Fibroblast of the aortic adventitia (primary cell): ENCODE data around the gene SERPINE1. TPM values are rescaled to one million over a fixed set of nuclear protein-coding genes. Genes with fewer than 3 reads are reported as not detected.
"Not testable (repeated sequence)": the region's sequence is repeated elsewhere in the genome, so short reads cannot be mapped to it uniquely, and the experiment has no call there.

Experiments
- DNase-seq: peaks from one replicate; pipeline ENCODE4 v3.0.0-alpha.2; 2010; ENCODE audit warnings: low read depth
- H3K4me3 ChIP-seq: 2 replicates; pipeline ENCODE4 v1.5.1; 2011; ENCODE audit warnings: low read depth, mild to moderate bottlenecking, control low read depth, low read length, moderate library complexity
- CTCF ChIP-seq: IDR thresholded peaks from 2 replicates; pipeline ENCODE4 v1.5.1; 2011; ENCODE audit warnings: mild to moderate bottlenecking, low read length, control low read depth, inconsistent platforms; ENCODE audit not compliant: insufficient read depth
- total RNA-seq: library from RNA; depleted of rRNA; stranded (reverse); fragments of >200 nt; gene quantifications from 2 replicates; pipeline ENCODE4 v1.2.3, GENCODE V29; 2012; ENCODE audit warnings: low replicate concordance

SERPINE1 gene
- total RNA-seq, 1 donor = 341 TPM

GRCh38 chr7:101096331-101096956 is 30.5 kb upstream of the SERPINE1 start:
- no peak for TF ChIP-seq CTCF
- H3K4me3 ChIP-seq = no peak overlapping the region
- no peak for DNase-seq

GRCh38 chr7:101096957-101097347 is 30.0 kb upstream of the SERPINE1 start:
- no peak overlapping the region for H3K4me3 ChIP-seq
- TF ChIP-seq CTCF = no peak
- no peak for DNase-seq

- TF ChIP-seq CTCF = no peak
- no peak for DNase-seq
- no peak overlapping the region for H3K4me3 ChIP-seq
Observed at GRCh38 chr7:101097561-101097960, 29.3 kb upstream of the SERPINE1 start.

- peak overlapping the region; percentile 28 for H3K4me3 ChIP-seq
- no peak for TF ChIP-seq CTCF
- peak; percentile 97 for DNase-seq
Observed at GRCh38 chr7:101099969-101100781, 26.7 kb upstream of the SERPINE1 start.

DNA sequence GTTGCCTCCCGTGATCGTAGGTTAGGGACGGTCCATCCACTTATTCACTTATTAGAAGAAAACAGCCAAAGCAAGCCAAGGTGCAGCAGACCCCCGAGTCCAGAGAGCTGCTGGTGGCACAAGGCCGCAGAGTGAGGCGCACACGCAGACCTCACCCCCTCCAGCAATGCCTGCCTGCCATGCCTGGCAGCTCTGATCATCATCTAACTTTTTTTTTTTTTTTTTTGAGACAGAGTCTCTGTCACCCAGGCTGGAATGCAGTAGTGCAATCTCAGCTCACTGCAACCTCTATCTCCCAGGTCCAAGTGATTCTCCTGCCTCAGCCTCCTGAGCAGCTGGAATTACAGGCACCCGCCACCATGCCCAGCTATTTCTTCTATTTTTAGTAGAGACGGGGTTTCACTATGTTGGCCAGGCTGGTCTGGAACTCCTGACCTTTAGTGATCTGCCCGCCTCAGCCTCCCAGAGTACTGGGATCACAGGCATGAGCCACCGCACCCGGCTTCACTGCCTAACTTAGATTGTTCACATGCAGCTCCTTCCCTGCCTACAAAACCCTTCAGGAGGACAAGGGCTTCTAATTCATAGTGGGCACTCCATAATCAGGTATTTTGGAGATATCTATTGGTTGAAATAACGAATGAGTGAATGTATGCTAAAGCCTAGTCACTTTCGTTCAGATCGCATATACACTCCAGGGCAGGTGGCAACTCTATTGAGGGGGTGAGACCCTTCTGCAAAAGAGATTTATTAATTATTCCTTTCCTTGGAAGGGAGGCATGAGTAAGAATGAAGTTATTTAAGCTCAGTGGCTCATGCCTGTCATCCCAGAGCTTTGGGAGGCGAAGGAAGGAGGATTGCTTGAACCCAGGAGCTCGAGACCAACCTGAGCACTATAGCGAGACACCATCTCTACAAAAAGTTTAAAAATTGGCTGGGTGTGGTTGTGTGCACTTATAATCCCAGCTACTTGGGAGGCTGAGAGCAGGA is 25.8 kb upstream of the SERPINE1 start:
- no peak for TF ChIP-seq CTCF
- DNase-seq = no peak
- no peak overlapping the region for H3K4me3 ChIP-seq

GRCh38 chr7:101102026-101102425 is 24.9 kb upstream of the SERPINE1 start:
- no peak for DNase-seq
- TF ChIP-seq CTCF = no peak
- no peak overlapping the region for H3K4me3 ChIP-seq

DNA sequence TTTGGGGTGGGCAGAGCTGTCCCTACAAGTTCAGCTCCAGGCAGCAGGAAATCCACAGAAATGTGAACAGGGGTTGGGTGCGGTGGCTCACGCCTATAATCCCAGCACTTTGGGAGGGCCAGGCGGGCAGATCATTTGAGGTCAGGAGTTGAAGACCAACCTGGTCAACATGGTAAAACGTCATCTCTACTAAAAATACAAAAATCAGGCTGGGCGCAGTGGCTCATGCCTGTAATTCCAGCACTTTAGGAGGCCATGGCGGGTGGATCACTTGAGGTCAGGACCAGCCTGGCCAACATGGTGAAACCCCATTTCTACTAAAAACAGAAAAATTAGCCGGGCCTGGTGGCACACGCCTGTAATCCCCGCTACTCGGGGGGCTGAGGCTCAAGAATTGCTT is 23.2 kb upstream of the SERPINE1 start:
- not testable (repeated sequence) for DNase-seq, H3K4me3 ChIP-seq
